Endothelial cell of umbilical vein (primary cell): Measurements from ENCODE around the gene OR52B2. TPM values are rescaled to one million over a fixed set of nuclear protein-coding genes. Genes with fewer than 3 reads are reported as not detected.

ENCODE experiments used
- BruUV-seq: library from RNA; stranded (reverse); fragments of 400-500 nt; replicated peaks from 2 replicates; lab custom pipeline; 2021; lab: Mats Ljungman, UMichigan
- CTCF ChIA-PET: fragments of 300-600, 350-600 bp; sonication (Branson Sonifier 250); formaldehyde crosslinking; loops from one replicate; lab custom pipeline; 2021; ENCODE audit warnings: antibody characterized with exemption, inconsistent platforms; lab: Charles Lee
- POLR2A ChIA-PET: fragments of 300-600, 350-600 bp; sonication (Branson Sonifier 250); formaldehyde crosslinking; loops from one replicate; lab custom pipeline; 2021; ENCODE audit warnings: antibody characterized with exemption, inconsistent platforms; lab: Charles Lee
- DNase-seq: peaks from one replicate; pipeline ENCODE4 v3.0.0-alpha.2; 2011; ENCODE audit warnings: low read depth, low spot score
- FAIRE-seq: peaks from 2 replicates; lab custom pipeline; 2011; peaks lifted over from hg19 to GRCh38; lab: Jason Lieb, UNC
- H2AFZ ChIP-seq: 2 replicates; pipeline ENCODE4 v1.6.0; 2012; ENCODE audit warnings: low read depth, low read length, control low read depth, inconsistent platforms
- H3K27ac ChIP-seq: 2 replicates; pipeline ENCODE4 v1.5.1; 2011; ENCODE audit warnings: low read depth, mild to moderate bottlenecking, control low read depth, low read length, moderate library complexity; ENCODE audit not compliant: insufficient read depth
- H3K27me3 ChIP-seq, 2 experiments: 2 replicates each; pipeline versions ENCODE4 v1.6.0 to v1.6.1; 2011; ENCODE audit warnings: low read length in 2 of 2, mixed read lengths in 1 of 2; ENCODE audit not compliant: control insufficient read depth in 2 of 2, insufficient read depth in 2 of 2
- H3K36me3 ChIP-seq, 2 experiments: 2 replicates in 1 of 2; 3 replicates in 1 of 2; pipeline ENCODE4 v1.5.1; 2011; ENCODE audit warnings: low read length in 2 of 2, mild to moderate bottlenecking in 1 of 2, moderate library complexity in 1 of 2; ENCODE audit not compliant: control insufficient read depth in 2 of 2, insufficient read depth in 2 of 2; ENCODE audit errors: extremely low read depth in 1 of 2
- H3K4me1 ChIP-seq: 3 replicates; pipeline ENCODE4 v1.5.1; 2011; ENCODE audit warnings: mild to moderate bottlenecking, low read length; ENCODE audit not compliant: control insufficient read depth, insufficient read depth; ENCODE audit errors: extremely low read depth
- H3K4me2 ChIP-seq: 2 replicates; pipeline ENCODE4 v1.6.1; 2011; ENCODE audit warnings: low read length, control low read depth, mixed read lengths; ENCODE audit not compliant: insufficient read depth
- H3K4me3 ChIP-seq, 3 experiments: fragments of 200-600 bp in 1 of 3; sonication (generic), shearing (Covaris generic) in 1 of 3; replicated peaks in 1 of 3; 2 replicates each; pipeline ENCODE4 v1.5.1; 2011 to 2016; ENCODE audit warnings: control low read depth in 3 of 3, low read length in 3 of 3, mild to moderate bottlenecking in 2 of 3, inconsistent platforms in 1 of 3, low read depth in 1 of 3, moderate library complexity in 1 of 3; ENCODE audit not compliant: insufficient read depth in 1 of 3
- H3K79me2 ChIP-seq: 2 replicates; pipeline ENCODE4 v1.6.0; 2012; ENCODE audit warnings: low read length, inconsistent platforms; ENCODE audit not compliant: control insufficient read depth, insufficient read depth
- H3K9ac ChIP-seq: replicated peaks from 2 replicates; pipeline ENCODE3; 2011; ENCODE audit warnings: low read length, control low read depth; ENCODE audit not compliant: insufficient read depth; ENCODE audit errors: extremely low read depth
- H3K9me1 ChIP-seq: replicated peaks from 3 replicates; pipeline ENCODE4 v1.6.0; 2011; ENCODE audit warnings: mild to moderate bottlenecking, low read length; ENCODE audit not compliant: control insufficient read depth, insufficient read depth; ENCODE audit errors: extremely low read depth
- H3K9me3 ChIP-seq: replicated peaks from 2 replicates; pipeline ENCODE4 v1.5.1; 2012; ENCODE audit warnings: low read length, inconsistent platforms; ENCODE audit not compliant: control insufficient read depth, insufficient read depth
- H4K20me1 ChIP-seq: replicated peaks from 2 replicates; pipeline ENCODE3; 2011; ENCODE audit warnings: mild to moderate bottlenecking, low read length; ENCODE audit not compliant: control insufficient read depth, insufficient read depth; ENCODE audit errors: extremely low read depth
- CTCF ChIP-seq, 2 donors: IDR thresholded peaks; 1 replicate in 1 of 2; 2 replicates in 1 of 2; pipeline ENCODE4 v1.5.1; 2011; ENCODE audit warnings: low read length in 2 of 2, mild to moderate bottlenecking in 2 of 2, moderate library complexity in 2 of 2, control low read depth in 1 of 2, inconsistent platforms in 1 of 2, low read depth in 1 of 2; ENCODE audit not compliant: insufficient read depth in 1 of 2; ENCODE audit errors: extremely low read depth in 1 of 2
- EZH2 ChIP-seq: IDR thresholded peaks from 2 replicates; pipeline ENCODE4 v1.6.1; 2012; ENCODE audit warnings: borderline replicate concordance, low read depth, mild to moderate bottlenecking, moderate library complexity, low read length, inconsistent platforms; ENCODE audit not compliant: severe bottlenecking
- FOS ChIP-seq: IDR thresholded peaks from 2 replicates; pipeline ENCODE4 v1.6.1; 2011; ENCODE audit warnings: mild to moderate bottlenecking, low read length, moderate library complexity, borderline replicate concordance; ENCODE audit not compliant: insufficient read depth
- GATA2 ChIP-seq: IDR thresholded peaks from 2 replicates; pipeline ENCODE4 v1.7.0; 2011; ENCODE audit warnings: low read depth, mild to moderate bottlenecking, moderate library complexity, mixed read lengths, low read length; ENCODE audit not compliant: insufficient read length, insufficient read depth
- JUN ChIP-seq: IDR thresholded peaks from 2 replicates; pipeline ENCODE4 v1.6.1; 2011; ENCODE audit warnings: borderline replicate concordance, low read depth; ENCODE audit not compliant: insufficient read length, insufficient read depth
- MYC ChIP-seq: IDR thresholded peaks from one replicate; pipeline ENCODE4 v1.6.1; 2011; ENCODE audit warnings: mild to moderate bottlenecking, low read depth, low read length
- POLR2A ChIP-seq: IDR thresholded peaks from 2 replicates; pipeline ENCODE4 v1.6.1; 2012; ENCODE audit warnings: low read depth, mild to moderate bottlenecking, control low read depth, low read length
- POLR2AphosphoS5 ChIP-seq: IDR thresholded peaks from 2 replicates; pipeline ENCODE4 v1.6.1; 2012; ENCODE audit warnings: low read depth, mild to moderate bottlenecking, control low read depth, low read length, moderate library complexity; ENCODE audit not compliant: insufficient read depth
- dilution Hi-C: fragments of 300-500 bp; cut with MboI; formaldehyde crosslinking; loops from one replicate; pipeline ENCODE4 v1.15.0; 2019; ENCODE audit warnings: low sequenced_read_pairs; ENCODE audit not compliant: extremely low pct_ligation_motif_present
- intact Hi-C: fragments of 100-400 bp; cut with micrococcal nuclease; formaldehyde crosslinking; loops from one replicate; pipeline ENCODE4 v1.10.0; 2022
- polyA plus RNA-seq, 4 experiments: library from polyadenylated mRNA; depleted of rRNA in 3 of 4; stranded (reverse) in 3 of 4; unstranded in 1 of 4; fragments of >200 nt; gene quantifications; 2 replicates each; pipeline versions ENCODE4 v1.2.1 to v1.2.3, GENCODE V29; 2011 to 2012; ENCODE audit warnings: missing spikeins in 1 of 4
- total RNA-seq: library from RNA; stranded (reverse); gene quantifications from 2 replicates; pipeline ENCODE4 v1.2.3, GENCODE V29; 2021
- TF ChIP-seq, protein P1 (sequence below): IDR thresholded peaks from 2 replicates; pipeline ENCODE4 v1.6.1; 2011; ENCODE audit not compliant: insufficient read depth, insufficient read length

The OR52B2 gene
- total and polyA plus RNA-seq, 2 donors (not counting 3 experiments of a cell fraction or from before 2014, with no cell fraction given), result not detected

DNA sequence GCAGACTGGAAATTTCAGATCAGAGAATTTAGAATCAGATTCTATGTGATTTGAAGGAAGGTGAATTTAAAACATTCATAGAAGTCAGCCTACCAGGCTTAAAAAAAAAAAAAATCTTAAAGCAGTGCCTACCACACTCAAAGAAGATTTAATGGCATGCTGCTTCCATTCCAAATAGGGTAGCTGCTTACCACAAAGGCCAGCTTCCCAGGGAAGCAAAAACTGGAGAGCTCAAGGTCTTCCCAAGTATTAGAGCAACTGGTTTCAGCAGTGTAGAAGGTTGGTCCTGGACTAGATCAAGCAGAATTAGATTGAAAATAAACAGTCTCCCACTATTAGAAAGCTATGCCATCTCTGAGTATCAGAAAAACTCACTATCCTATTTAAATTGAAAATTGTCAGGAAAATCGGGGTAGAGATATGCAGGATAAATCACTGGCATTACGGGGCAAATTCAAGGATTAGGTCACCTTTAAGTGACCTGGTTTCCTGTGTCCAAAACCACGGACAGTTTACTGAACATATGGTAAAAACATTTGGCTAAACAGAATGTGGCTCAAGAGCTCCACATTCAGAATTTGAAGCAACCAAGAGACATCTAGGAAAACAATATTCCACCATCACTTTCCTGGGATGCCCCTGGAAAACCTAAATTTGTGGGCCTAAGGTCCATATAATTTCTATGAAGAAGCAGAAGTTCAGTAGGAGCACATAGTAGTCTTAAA, 36.5 kb upstream of the OR52B2 start:
- POLR2A ChIA-PET, result interaction anchor here (0.6 kb wide), 1 partner anchor 539 kb away, joined by 3 read pairs; no protein-coding TSS in a partner anchor
- Histone ChIP-seq H2AFZ (no peak overlapping the region), H3K79me2 (no peaks in the 10 kb centered on the region), H3K9me3 (no peaks in the 10 kb centered on the region), H3K27me3 (no peaks in the 10 kb centered on the region), H4K20me1 (no peaks in the 10 kb centered on the region), H3K27ac (no peak overlapping the region), H3K4me1 (no peaks in the 10 kb centered on the region), H3K4me2 (no peak overlapping the region), H3K9me1 (no peaks in the 10 kb centered on the region), H3K36me3 (peaks cover 0 to 13% of the 10 kb centered on the region in 2 experiments), H3K4me3 (no peak overlapping the region), H3K9ac (no peak overlapping the region)
- TF ChIP-seq GATA2, result no peak
- no peak for TF ChIP-seq POLR2A
- TF ChIP-seq JUN, result no peak
- TF ChIP-seq POLR2AphosphoS5, result no peak
- TF ChIP-seq FOS, result no peak
- TF ChIP-seq, protein P1, sequence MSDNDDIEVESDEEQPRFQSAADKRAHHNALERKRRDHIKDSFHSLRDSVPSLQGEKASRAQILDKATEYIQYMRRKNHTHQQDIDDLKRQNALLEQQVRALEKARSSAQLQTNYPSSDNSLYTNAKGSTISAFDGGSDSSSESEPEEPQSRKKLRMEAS, result no peak
- TF ChIP-seq CTCF (IDR thresholded peaks at IDR 0.05; ENCODE audit: extremely low read depth in 1 of 2, insufficient read depth in 1 of 2, low read depth in 1 of 2, low read length in 2 of 2), result no peak
- TF ChIP-seq MYC, result no peak
- no peak for TF ChIP-seq EZH2
- FAIRE-seq (no peak), DNase-seq (no peak)
- intact Hi-C loops, result no loop called here
- BruUV-seq, result no TSS peak
- CTCF ChIA-PET, result interaction anchor here (0.9 to 1.0 kb wide), 3 partner anchors 9 to 172 kb away, joined by 3 read pairs; no protein-coding TSS in a partner anchor
- dilution Hi-C loops, result no loop called here
